Common myeloid progenitor, CD34-positive (primary cell): ENCODE measurements around the gene ADCY2.

Source experiments
- CTCF ChIA-PET: fragments of 350-600 bp; sonication (Branson Sonifier 250); formaldehyde crosslinking; loops from one replicate; lab custom pipeline; 2021; ENCODE audit warnings: antibody characterized with exemption; lab: Charles Lee
- POLR2A ChIA-PET: fragments of 350-600 bp; sonication (Branson Sonifier 250); formaldehyde crosslinking; loops from one replicate; lab custom pipeline; 2021; ENCODE audit warnings: antibody characterized with exemption; lab: Charles Lee
- DNase-seq, 3 donors: peaks; one replicate each; pipeline versions ENCODE4 v3.0.0 to v3.0.0-alpha.2; 2013
- H3K27ac ChIP-seq, 2 experiments: 1 replicate in 1 of 2; 2 replicates in 1 of 2; pipeline ENCODE4 v1.7.0; 2013; ENCODE audit warnings: inconsistent platforms in 2 of 2, low read length in 2 of 2, mild to moderate bottlenecking in 2 of 2, low read depth in 1 of 2, moderate library complexity in 1 of 2; ENCODE audit not compliant: severe bottlenecking in 2 of 2, insufficient read depth in 1 of 2, poor library complexity in 1 of 2
- H3K27me3 ChIP-seq, 5 experiments: replicated peaks in 2 of 5; 1 replicate in 3 of 5; 2 replicates in 2 of 5; pipeline versions ENCODE4 v1.6.1 to v1.7.0; 2013; ENCODE audit warnings: low read length in 4 of 5, mild to moderate bottlenecking in 2 of 5, moderate library complexity in 2 of 5, inconsistent platforms in 1 of 5; ENCODE audit not compliant: insufficient read depth in 5 of 5, control insufficient read depth in 4 of 5
- H3K36me3 ChIP-seq, 4 experiments: 1 replicate in 2 of 4; 2 replicates in 2 of 4; pipeline versions ENCODE4 v1.6.1 to v1.7.0; 2013; ENCODE audit warnings: low read length in 3 of 4, control low read depth in 1 of 4, mild to moderate bottlenecking in 1 of 4; ENCODE audit not compliant: control insufficient read depth in 4 of 4, insufficient read depth in 4 of 4
- H3K4me1 ChIP-seq, 4 experiments: 1 replicate in 3 of 4; 2 replicates in 1 of 4; pipeline versions ENCODE4 v1.6.1 to v1.7.1; 2013; ENCODE audit warnings: low read length in 3 of 4, mild to moderate bottlenecking in 3 of 4, control low read depth in 1 of 4, inconsistent platforms in 1 of 4, moderate library complexity in 1 of 4; ENCODE audit not compliant: control insufficient read depth in 4 of 4, insufficient read depth in 4 of 4; ENCODE audit errors: control extremely low read depth in 1 of 4
- H3K4me3 ChIP-seq, 7 experiments: 1 replicate in 4 of 7; 2 replicates in 3 of 7; pipeline versions ENCODE4 v1.5.1 to v1.7.0; 2013; ENCODE audit warnings: mild to moderate bottlenecking in 7 of 7, low read length in 6 of 7, moderate library complexity in 6 of 7, inconsistent platforms in 2 of 7, low read depth in 2 of 7, control low read depth in 1 of 7; ENCODE audit not compliant: insufficient read depth in 4 of 7, control insufficient read depth in 1 of 7; ENCODE audit errors: extremely low read depth in 1 of 7
- H3K9me3 ChIP-seq, 5 experiments: 1 replicate in 4 of 5; 2 replicates in 1 of 5; pipeline versions ENCODE4 v1.6.1 to v1.7.1; 2013; ENCODE audit warnings: low read length in 4 of 5, mild to moderate bottlenecking in 2 of 5, inconsistent platforms in 1 of 5, low read depth in 1 of 5, moderate library complexity in 1 of 5; ENCODE audit not compliant: control insufficient read depth in 4 of 5, insufficient read depth in 2 of 5; ENCODE audit errors: control extremely low read depth in 1 of 5
- WGBS: methylation state at CpG from one replicate; pipeline ENCODE4 v1.1.5; 2013; ENCODE audit not compliant: insufficient coverage; 5-methylcytosine and 5-hydroxymethylcytosine counted together

ADCY2 gene

GRCh38 chr5:7616897-7617296, 221.0 kb downstream of the ADCY2 start:
- ChIA-PET CTCF (no interaction called here), POLR2A (no interaction called here)
- H3K36me3 ChIP-seq: no peaks in the 10 kb centered on the region
- H3K4me1 ChIP-seq: no peaks in the 10 kb centered on the region
- no peak overlapping the region for H3K27ac ChIP-seq
- no peak for DNase-seq
- no peaks in the 10 kb centered on the region for H3K27me3 ChIP-seq
- H3K9me3 ChIP-seq: no peaks in the 10 kb centered on the region
- no peak overlapping the region for H3K4me3 ChIP-seq
- WGBS: 82% methylated on average over 2 of the region's 2 CpGs

GRCh38 chr5:7622498-7622897, 226.6 kb downstream of the ADCY2 start:
- H3K36me3 ChIP-seq: no peaks in the 10 kb centered on the region
- no peak overlapping the region for H3K4me3 ChIP-seq
- WGBS: 60% methylated on average over 1 of the region's 2 CpGs
- no peaks in the 10 kb centered on the region for H3K4me1 ChIP-seq
- ChIA-PET POLR2A (no interaction called here), CTCF (no interaction called here)
- no peak overlapping the region for H3K27ac ChIP-seq
- no peaks in the 10 kb centered on the region for H3K27me3 ChIP-seq
- no peaks in the 10 kb centered on the region for H3K9me3 ChIP-seq
- no peak for DNase-seq

DNA sequence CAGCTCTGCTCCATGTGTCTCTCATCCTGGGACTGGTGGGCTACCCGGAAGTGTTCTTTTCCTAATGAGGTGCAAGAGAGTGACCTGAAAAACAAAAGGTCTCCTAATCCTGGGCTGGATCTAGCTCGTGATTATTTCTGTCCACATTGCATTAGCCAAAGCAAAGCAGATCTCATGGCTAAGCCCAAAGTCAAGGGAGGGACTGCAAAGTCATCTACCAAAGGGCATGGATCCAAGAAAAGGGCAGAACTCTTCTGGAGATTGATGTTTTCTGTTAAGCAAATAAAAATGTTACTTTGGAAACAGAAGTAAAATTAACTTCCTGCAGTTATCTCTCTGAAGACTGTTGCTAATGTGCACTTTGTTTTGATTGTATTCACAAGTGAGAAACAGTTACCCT, 229.8 kb downstream of the ADCY2 start:
- POLR2A ChIA-PET: no interaction called here
- DNase-seq: peak; percentile 20 to 75 (median 31)
- Histone ChIP-seq H3K36me3 (no peaks in the 10 kb centered on the region), H3K9me3 (no peaks in the 10 kb centered on the region), H3K27ac (no peak overlapping the region), H3K27me3 (no peaks in the 10 kb centered on the region), H3K4me1 (no peaks in the 10 kb centered on the region), H3K4me3 (no peak overlapping the region)
- CTCF ChIA-PET: no interaction called here
- WGBS: 56% methylated on average over 2 of the region's 2 CpGs

DNA sequence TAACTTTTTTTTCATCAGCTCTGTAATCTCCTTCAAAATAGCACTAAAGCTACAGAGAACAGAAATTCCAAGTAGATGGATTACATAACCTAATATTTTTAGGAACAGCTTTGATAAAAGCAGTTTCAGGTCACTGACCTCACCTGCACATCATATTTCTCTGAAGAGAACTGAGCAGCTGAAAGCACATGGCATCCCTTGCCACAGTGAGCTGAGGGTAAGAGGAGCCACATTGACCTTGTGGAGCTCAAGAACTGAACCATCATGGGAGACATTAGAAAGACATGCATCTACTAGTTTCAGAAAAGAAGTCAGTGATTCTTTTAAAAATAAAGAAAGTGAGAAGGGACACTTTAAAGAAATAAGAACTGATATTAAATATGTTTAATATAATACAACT, 232.3 kb downstream of the ADCY2 start:
- no peaks in the 10 kb centered on the region for H3K36me3 ChIP-seq
- no peak overlapping the region for H3K27ac ChIP-seq
- no peaks in the 10 kb centered on the region for H3K9me3 ChIP-seq
- CTCF ChIA-PET: no interaction called here
- POLR2A ChIA-PET: no interaction called here
- no peaks in the 10 kb centered on the region for H3K4me1 ChIP-seq
- no peak overlapping the region for H3K4me3 ChIP-seq
- no peaks in the 10 kb centered on the region for H3K27me3 ChIP-seq
- no peak for DNase-seq

GRCh38 chr5:7628820-7629219, 232.9 kb downstream of the ADCY2 start:
- Histone ChIP-seq H3K4me1 (no peaks in the 10 kb centered on the region), H3K36me3 (no peaks in the 10 kb centered on the region), H3K4me3 (no peak overlapping the region), H3K27me3 (no peaks in the 10 kb centered on the region), H3K27ac (no peak overlapping the region), H3K9me3 (no peaks in the 10 kb centered on the region)
- ChIA-PET CTCF (no interaction called here), POLR2A (no interaction called here)
- WGBS: 100% methylated on average over 1 of the region's 5 CpGs
- peak in 1 of 3 donors; percentile 2 for DNase-seq

- Histone ChIP-seq H3K9me3 (no peaks in the 10 kb centered on the region), H3K4me3 (no peak overlapping the region), H3K4me1 (no peaks in the 10 kb centered on the region), H3K36me3 (no peaks in the 10 kb centered on the region), H3K27me3 (no peaks in the 10 kb centered on the region), H3K27ac (no peak overlapping the region)
- ChIA-PET POLR2A (no interaction called here), CTCF (no interaction called here)
- WGBS: 69% methylated on average over 3 of the region's 5 CpGs
- peak in 1 of 3 donors; percentile 39 for DNase-seq
Observed at GRCh38 chr5:7629561-7629960, 233.6 kb downstream of the ADCY2 start.

DNA sequence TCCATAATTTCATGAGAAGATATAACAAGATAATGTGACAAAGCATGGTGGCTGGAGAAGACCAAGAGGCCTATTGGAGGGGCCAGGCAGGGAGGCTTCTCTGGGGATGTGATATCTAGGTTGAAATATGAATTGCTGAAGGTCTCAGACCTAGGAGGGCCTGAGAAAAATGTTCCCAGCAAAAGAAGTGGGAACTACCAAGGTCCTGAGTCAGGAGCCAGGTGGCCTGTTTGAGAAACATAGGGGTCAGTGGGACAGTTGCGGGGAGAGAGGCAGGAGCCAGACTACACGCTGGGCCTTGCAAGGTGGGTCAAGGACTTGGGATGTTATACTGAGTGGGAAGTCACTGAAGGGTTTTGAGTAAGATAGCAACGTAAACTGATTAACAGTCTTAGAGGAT, 238.9 kb downstream of the ADCY2 start:
- 93% methylated on average over 3 of the region's 3 CpGs for WGBS
- POLR2A ChIA-PET: no interaction called here
- Histone ChIP-seq H3K4me3 (no peak overlapping the region), H3K27ac (no peak overlapping the region), H3K9me3 (no peaks in the 10 kb centered on the region), H3K4me1 (no peaks in the 10 kb centered on the region), H3K27me3 (no peaks in the 10 kb centered on the region), H3K36me3 (no peaks in the 10 kb centered on the region)
- DNase-seq: no peak
- CTCF ChIA-PET: no interaction called here
